GM12878 (cell line): ENCODE results near the gene JTB. TPM values are rescaled to one million over a fixed set of nuclear protein-coding genes. Genes with fewer than 3 reads are reported as not detected.
A peak's percentile ranks its signal among the peaks of the same experiment; 100 is the strongest.

ENCODE experiments used
- ATAC-seq: fragments of 200-7000 bp; cut with Tn5 transposase; 3 replicates; pipeline ENCODE4 v1.9.1; 2020; ENCODE audit warnings: mild to moderate bottlenecking, moderate library complexity
- BruUV-seq: library from RNA; stranded (reverse); fragments of 400-500 nt; replicated peaks from 2 replicates; lab custom pipeline; 2021; lab: Mats Ljungman, UMichigan
- CTCF ChIA-PET: fragments of 300-600 bp; sonication (Branson Sonifier 250); formaldehyde crosslinking; extraction: SDS; loops from one replicate; lab custom pipeline; 2021; ENCODE audit warnings: inconsistent platforms; lab: Yijun Ruan, JAX
- POLR2A ChIA-PET: fragments of 350-600 bp; formaldehyde crosslinking; extraction: SDS; loops from one replicate; lab custom pipeline; 2021; ENCODE audit warnings: inconsistent platforms; lab: Charles Lee
- RAD21 ChIA-PET: fragments of 300-600 bp; sonication (Branson Sonifier 250); formaldehyde crosslinking; loops from one replicate; lab custom pipeline; 2023; ENCODE audit warnings: antibody characterized with exemption; ENCODE audit not compliant: unreplicated experiment; lab: Charles Lee
- SMC1A ChIA-PET: fragments of 300-600 bp; sonication (Branson Sonifier 250); formaldehyde crosslinking; loops from one replicate; lab custom pipeline; 2023; ENCODE audit not compliant: unreplicated experiment, uncharacterized antibody; lab: Charles Lee
- DNase-seq: peaks from one replicate; pipeline ENCODE4 v3.0.0-alpha.2; 2011; ENCODE audit warnings: low read depth, low spot score
- FAIRE-seq: peaks from 3 replicates; lab custom pipeline; 2011; peaks lifted over from hg19 to GRCh38; lab: Jason Lieb, UNC
- H2AFZ ChIP-seq: 2 replicates; pipeline ENCODE4 v1.6.0; 2011; ENCODE audit warnings: low read depth, low read length, control low read depth; ENCODE audit not compliant: control insufficient read depth
- H3K27ac ChIP-seq: 2 replicates; pipeline ENCODE4 v1.5.1; 2011; ENCODE audit warnings: control low read depth; ENCODE audit not compliant: control insufficient read depth, insufficient read depth
- H3K27me3 ChIP-seq, 2 experiments: replicated peaks in 1 of 2; 2 replicates each; pipeline versions ENCODE4 v1.6.0 to v1.6.1; 2011; ENCODE audit warnings: low read length in 1 of 2; ENCODE audit not compliant: control insufficient read depth in 2 of 2, insufficient read depth in 2 of 2
- H3K36me3 ChIP-seq, 2 experiments: 2 replicates each; pipeline ENCODE4 v1.5.1; 2011; ENCODE audit warnings: low read length in 1 of 2; ENCODE audit not compliant: control insufficient read depth in 2 of 2, insufficient read depth in 2 of 2
- H3K4me1 ChIP-seq: 2 replicates; pipeline ENCODE4 v1.6.1; 2011; ENCODE audit warnings: mild to moderate bottlenecking, low read length, moderate library complexity, mixed read lengths; ENCODE audit not compliant: control insufficient read depth, insufficient read depth
- H3K4me2 ChIP-seq: 2 replicates; pipeline ENCODE4 v1.6.0; 2011; ENCODE audit warnings: control low read depth; ENCODE audit not compliant: control insufficient read depth, insufficient read depth
- H3K4me3 ChIP-seq: fragments of 200-600 bp; sonication (generic); 2 replicates; pipeline ENCODE4 v1.5.1; 2016
- H3K79me2 ChIP-seq: 2 replicates; pipeline ENCODE4 v1.6.0; 2011; ENCODE audit warnings: low read length; ENCODE audit not compliant: control insufficient read depth, insufficient read depth
- H3K9ac ChIP-seq: 2 replicates; pipeline ENCODE4 v1.8.0; 2011; ENCODE audit warnings: low read length, control low read depth, mixed read lengths; ENCODE audit not compliant: control insufficient read depth, insufficient read depth
- H3K9me3 ChIP-seq: replicated peaks from 3 replicates; pipeline ENCODE4 v1.5.1; 2011; ENCODE audit warnings: mild to moderate bottlenecking, low read length; ENCODE audit not compliant: control insufficient read depth, insufficient read depth
- H4K20me1 ChIP-seq: 2 replicates; pipeline ENCODE4 v1.6.0; 2011; ENCODE audit not compliant: control insufficient read depth, insufficient read depth
- HCFC1 ChIP-seq: fragments of 150-350 bp; IDR thresholded peaks from 2 replicates; pipeline ENCODE4 v1.6.1; 2014; ENCODE audit warnings: low read length
- MTA3 ChIP-seq: IDR thresholded peaks from 2 replicates; pipeline ENCODE4 v1.6.1; 2012; ENCODE audit warnings: low read length, inconsistent platforms, borderline replicate concordance
- MYC ChIP-seq: IDR thresholded peaks from 2 replicates; pipeline ENCODE4 v1.6.1; 2011; ENCODE audit warnings: mild to moderate bottlenecking, low read length, moderate library complexity, inconsistent platforms; ENCODE audit not compliant: insufficient read depth, insufficient replicate concordance, insufficient read length, severe bottlenecking
- RAD51 ChIP-seq: fragments of 450-650 bp; IDR thresholded peaks from 2 replicates; pipeline ENCODE4 v1.6.1; 2016; ENCODE audit warnings: moderate library complexity, mild to moderate bottlenecking, inconsistent platforms
- RB1 ChIP-seq: fragments of 450-650 bp; formaldehyde crosslinking; IDR thresholded peaks from 2 replicates; pipeline ENCODE4 v1.6.1; 2017; ENCODE audit warnings: mild to moderate bottlenecking, borderline replicate concordance
- SP1 ChIP-seq: IDR thresholded peaks from one replicate; pipeline ENCODE4 v1.6.1; 2011; ENCODE audit warnings: low read depth, low read length
- SUPT20H ChIP-seq: IDR thresholded peaks from 2 replicates; pipeline ENCODE4 v1.6.1; 2011; ENCODE audit warnings: low read depth, mild to moderate bottlenecking, low read length, moderate library complexity, borderline replicate concordance; ENCODE audit not compliant: control insufficient read depth
- TCF12 ChIP-seq: IDR thresholded peaks from 2 replicates; pipeline ENCODE4 v1.6.1; 2011; ENCODE audit warnings: low read depth, mild to moderate bottlenecking, low read length
- YY1 ChIP-seq: IDR thresholded peaks from 2 replicates; pipeline ENCODE4 v1.6.1; 2011; ENCODE audit warnings: low read depth, mild to moderate bottlenecking, low read length
- ZNF274 ChIP-seq: IDR thresholded peaks from one replicate; pipeline ENCODE4 v1.8.0; 2011; ENCODE audit not compliant: insufficient read length, insufficient read depth
- ZNF384 ChIP-seq: IDR thresholded peaks from 2 replicates; pipeline ENCODE4 v1.6.1; 2012; ENCODE audit warnings: low read depth, mild to moderate bottlenecking, low read length, improper control_type of control experiment, borderline replicate concordance
- ZSCAN29 ChIP-seq: fragments of 450-650 bp; IDR thresholded peaks from 2 replicates; pipeline ENCODE4 v1.6.1; 2017; ENCODE audit warnings: mild to moderate bottlenecking, moderate library complexity
- WGBS: methylation state at CpG from one replicate; pipeline ENCODE4 v1.1.6; 2016; ENCODE audit warnings: low lambda C conversion rate; ENCODE audit not compliant: insufficient replicate concordance, insufficient coverage; ENCODE audit errors: missing lambda C conversion rate; 5-methylcytosine and 5-hydroxymethylcytosine counted together
- in situ Hi-C: fragments of 300-500 bp; cut with MboI; formaldehyde crosslinking; loops from 9 replicates; pipeline ENCODE4 v1.14.3; 2018; ENCODE audit warnings: mixed read lengths
- intact Hi-C: fragments of 100-400 bp; cut with micrococcal nuclease; formaldehyde crosslinking; loops from one replicate; pipeline ENCODE4 v1.14.2; 2022; ENCODE audit not compliant: unreplicated experiment
- polyA plus RNA-seq, 11 experiments: library from polyadenylated mRNA; depleted of rRNA in 4 of 11; unstranded in 6 of 11; stranded (reverse) in 5 of 11; fragments of >200 nt; fragmentation: Nextera tagmentation in 4 of 11; fragmentation: Illumina TruSeq in 1 of 11; extraction: Ambion mirVana in 4 of 11; extraction: Trizol in 1 of 11; gene quantifications; 1 replicate in 1 of 11; 2 replicates in 10 of 11; pipeline versions ENCODE4 v1.2.1 to v1.2.3, GENCODE V29; 2011 to 2016; ENCODE audit warnings: inconsistent platforms in 2 of 11, missing spikeins in 2 of 11, low read depth in 1 of 11
- total RNA-seq, 4 experiments: library from RNA; depleted of rRNA in 3 of 4; stranded (reverse); fragments of >200 nt in 3 of 4; fragmentation: Illumina TruSeq in 1 of 4; extraction: Trizol in 1 of 4; gene quantifications; 2 replicates each; pipeline versions ENCODE4 v1.2.1 to v1.2.3, GENCODE V29; 2013 to 2021
- TF ChIP-seq, protein P1 (sequence below): IDR thresholded peaks from 2 replicates; pipeline ENCODE4 v1.6.1; 2012; ENCODE audit warnings: low read depth, low read length, improper control_type of control experiment
- TF ChIP-seq, protein P2 (sequence below): fragments of 450-650 bp; IDR thresholded peaks from 2 replicates; pipeline ENCODE4 v1.6.1; 2017; ENCODE audit warnings: mild to moderate bottlenecking

JTB gene
- total and polyA plus RNA-seq, 10 of the 15 experiments (the other 5 are each of a cell fraction or from before 2014, with no cell fraction given), result 25.0 to 298 (median 155) TPM

DNA sequence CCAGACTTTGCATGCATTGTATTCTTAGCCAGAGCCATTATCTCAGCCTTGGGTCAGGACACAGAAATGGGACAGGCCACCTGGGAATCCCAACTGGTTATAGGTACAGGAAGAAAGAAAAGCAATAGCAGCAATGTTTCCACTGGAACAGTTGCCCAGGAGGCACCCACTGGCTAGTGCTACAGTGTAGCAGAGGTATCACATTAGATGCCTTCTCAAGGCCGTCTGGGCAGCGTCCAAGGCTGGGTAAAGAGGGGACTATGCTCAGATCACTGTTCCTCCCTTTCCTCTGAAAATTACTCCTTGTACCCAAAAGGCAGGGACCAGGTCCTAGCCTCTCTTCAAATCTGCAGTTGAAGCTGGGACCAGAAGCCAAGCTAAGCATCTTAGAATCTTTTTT is 7.1 kb downstream of the JTB start:
- RAD21 ChIA-PET, result no interaction called here
- FAIRE-seq, result no peak
- BruUV-seq, result no TSS peak
- WGBS, result 100% methylated on average over 2 of the region's 2 CpGs
- in situ Hi-C loops (no loop called here), intact Hi-C loops (no loop called here)
- Histone ChIP-seq H3K36me3 (peaks cover 8 to 16% of the 10 kb centered on the region in 2 experiments), H3K9ac (no peak overlapping the region), H3K9me3 (no peaks in the 10 kb centered on the region), H3K4me1 (peaks cover 19% of the 10 kb centered on the region), H3K27me3 (no peaks in the 10 kb centered on the region), H3K4me3 (no peak overlapping the region), H2AFZ (no peak overlapping the region), H3K27ac (no peak overlapping the region), H3K79me2 (peaks cover 18% of the 10 kb centered on the region), H4K20me1 (no peaks in the 10 kb centered on the region), H3K4me2 (no peak overlapping the region)
- no peak for DNase-seq
- no peak for ATAC-seq
- SMC1A ChIA-PET, result interaction anchor here (0.5 to 1.2 kb wide), 2 partner anchors 17 to 365 kb away, joined by 3 read pairs; no protein-coding TSS in a partner anchor
- POLR2A ChIA-PET, result interaction anchor here (0.6 kb wide), 2 partner anchors 46 to 208 kb away, joined by 3 to 6 read pairs; no protein-coding TSS in a partner anchor
- CTCF ChIA-PET, result interaction anchor here (0.6 kb wide), 1 partner anchor 433 kb away, joined by 5 read pairs; no protein-coding TSS in a partner anchor
- TF ChIP-seq MYC (no peak), SP1 (no peak)

DNA sequence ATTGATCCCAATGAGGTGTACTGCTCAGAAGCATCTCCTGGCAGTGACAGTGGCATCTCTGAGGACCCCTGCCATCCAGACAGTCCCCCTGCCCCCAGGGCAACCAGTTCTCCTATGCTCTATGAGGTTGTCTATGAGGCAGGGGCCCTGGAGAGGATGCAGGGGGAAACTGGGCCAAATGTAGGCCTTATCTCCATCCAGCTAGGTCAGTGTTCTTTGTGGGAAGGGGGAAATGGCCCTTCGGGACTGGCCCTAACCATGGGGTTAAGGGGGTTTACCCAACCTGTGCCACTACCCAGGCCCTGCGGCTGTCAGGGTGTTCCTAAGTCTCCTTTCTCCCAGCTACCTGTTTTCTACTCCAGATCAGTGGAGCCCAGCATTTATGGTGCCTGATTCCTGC is 8.5 kb downstream of the JTB start:
- ChIA-PET POLR2A (interaction anchor here (0.7 to 10.0 kb wide), 5 partner anchors 8 to 129 kb away, joined by 3 to 132 read pairs (median 6); partner anchors contain the start of genes JTB and RAB13), RAD21 (interaction anchor here (0.6 to 4.5 kb wide), 3 partner anchors 9 to 24 kb away, joined by 4 to 34 read pairs (median 5); partner anchors contain the start of genes CRTC2, DENND4B and JTB), SMC1A (interaction anchor here (1.2 to 7.7 kb wide), 4 partner anchors 8 to 49 kb away, joined by 4 to 82 read pairs (median 23); partner anchors contain the start of genes GATAD2B, JTB and RAB13), CTCF (interaction anchor here (1.2 to 7.1 kb wide), 4 partner anchors 8 to 163 kb away, joined by 3 to 64 read pairs (median 42); partner anchors contain the start of genes JTB and RAB13)
- FAIRE-seq, result no peak
- Histone ChIP-seq H3K4me1 (peaks cover 19% of the 10 kb centered on the region), H3K27ac (peak overlapping the region; percentile 91; the same call in 1 of the 2 replicates), H3K9ac (peak overlapping the region; percentile 94; the same call in 1 of the 2 replicates), H3K79me2 (peaks cover 27% of the 10 kb centered on the region), H2AFZ (no peak overlapping the region), H3K36me3 (peaks cover 5 to 7% of the 10 kb centered on the region in 2 experiments; a peak in 3 of 4 replicates), H3K27me3 (no peaks in the 10 kb centered on the region), H3K9me3 (no peaks in the 10 kb centered on the region), H3K4me2 (peak overlapping the region; percentile 91), H4K20me1 (no peaks in the 10 kb centered on the region), H3K4me3 (peak overlapping the region; percentile 92; the same call in 1 of the 2 replicates)
- ATAC-seq, result no peak
- intact Hi-C loops (loop anchor here (5.0 kb wide), 2 partner anchors 147 to 162 kb away; no protein-coding TSS in a partner anchor), in situ Hi-C loops (no loop called here)
- DNase-seq, result no peak
- BruUV-seq, result no TSS peak
- WGBS, result 24% methylated on average over 2 of the region's 2 CpGs
- TF ChIP-seq YY1 (no peak), TCF12 (no peak), ZSCAN29 (no peak), HCFC1 (no peak), ZNF384 (no peak), RAD51 (no peak), SP1 (no peak), SUPT20H (no peak), ZNF274 (no peak), RB1 (no peak), MTA3 (no peak)
- TF ChIP-seq, protein P1, sequence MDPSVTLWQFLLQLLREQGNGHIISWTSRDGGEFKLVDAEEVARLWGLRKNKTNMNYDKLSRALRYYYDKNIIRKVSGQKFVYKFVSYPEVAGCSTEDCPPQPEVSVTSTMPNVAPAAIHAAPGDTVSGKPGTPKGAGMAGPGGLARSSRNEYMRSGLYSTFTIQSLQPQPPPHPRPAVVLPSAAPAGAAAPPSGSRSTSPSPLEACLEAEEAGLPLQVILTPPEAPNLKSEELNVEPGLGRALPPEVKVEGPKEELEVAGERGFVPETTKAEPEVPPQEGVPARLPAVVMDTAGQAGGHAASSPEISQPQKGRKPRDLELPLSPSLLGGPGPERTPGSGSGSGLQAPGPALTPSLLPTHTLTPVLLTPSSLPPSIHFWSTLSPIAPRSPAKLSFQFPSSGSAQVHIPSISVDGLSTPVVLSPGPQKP, result no peak
- TF ChIP-seq, protein P2, sequence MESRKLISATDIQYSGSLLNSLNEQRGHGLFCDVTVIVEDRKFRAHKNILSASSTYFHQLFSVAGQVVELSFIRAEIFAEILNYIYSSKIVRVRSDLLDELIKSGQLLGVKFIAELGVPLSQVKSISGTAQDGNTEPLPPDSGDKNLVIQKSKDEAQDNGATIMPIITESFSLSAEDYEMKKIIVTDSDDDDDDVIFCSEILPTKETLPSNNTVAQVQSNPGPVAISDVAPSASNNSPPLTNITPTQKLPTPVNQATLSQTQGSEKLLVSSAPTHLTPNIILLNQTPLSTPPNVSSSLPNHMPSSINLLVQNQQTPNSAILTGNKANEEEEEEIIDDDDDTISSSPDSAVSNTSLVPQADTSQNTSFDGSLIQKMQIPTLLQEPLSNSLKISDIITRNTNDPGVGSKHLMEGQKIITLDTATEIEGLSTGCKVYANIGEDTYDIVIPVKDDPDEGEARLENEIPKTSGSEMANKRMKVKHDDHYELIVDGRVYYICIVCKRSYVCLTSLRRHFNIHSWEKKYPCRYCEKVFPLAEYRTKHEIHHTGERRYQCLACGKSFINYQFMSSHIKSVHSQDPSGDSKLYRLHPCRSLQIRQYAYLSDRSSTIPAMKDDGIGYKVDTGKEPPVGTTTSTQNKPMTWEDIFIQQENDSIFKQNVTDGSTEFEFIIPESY, result no peak
